K562 treated with DMSO at 1 percent for 12 hours (cell line): ENCODE measurements around the gene CD28. TPM values are rescaled to one million over a fixed set of nuclear protein-coding genes. Genes with fewer than 3 reads are reported as not detected.

Experiments
- total RNA-seq: library from RNA; unstranded; fragments of 300-600 nt; gene quantifications from 2 replicates; pipeline ENCODE4 v1.2.3, GENCODE V29; 2022; ENCODE audit not compliant: insufficient read depth

Gene CD28
- not detected in 2 replicates for total RNA-seq

GRCh38 chr2:203706403-203706802 is at the start of gene CD28:
Gene CD28 (plus strand): TSS chr2:203706639. CDS start chr2:203706697, 58 bp downstream.

Other genes with a start within 250 kb of the CD28 start
- gene RAPH1, start 171.3 kb upstream of the CD28 start, total RNA-seq: 0.89 and 0.90 TPM in 2 replicates
- gene CTLA4, start 161.1 kb downstream of the CD28 start, total RNA-seq: not detected in 2 replicates
- gene ICOS, start 230.1 kb downstream of the CD28 start, total RNA-seq: not detected in 2 replicates